Lower lobe of right lung (tissue), 2 donors: ENCODE data around the gene AGAP5. TPM values are rescaled to one million over a fixed set of nuclear protein-coding genes. Genes with fewer than 3 reads are reported as not detected.

Source experiments
- ATAC-seq, 2 donors: fragments of 200-7000 bp; cut with Tn5 transposase; one replicate each; pipeline ENCODE4 v1.9.1; 2020 to 2022; ENCODE audit warnings: mild to moderate bottlenecking in 2 of 2, moderate library complexity in 2 of 2
- DNase-seq: peaks from one replicate; pipeline ENCODE4 v3.0.0-alpha.2; 2020
- H3K27ac ChIP-seq: fragments of 200-600 bp; one replicate; pipeline ENCODE4 v1.8.0; 2022
- H3K27me3 ChIP-seq: fragments of 200-600 bp; one replicate; pipeline ENCODE4 v1.8.0; 2022; ENCODE audit warnings: low read depth
- H3K36me3 ChIP-seq: fragments of 200-600 bp; one replicate; pipeline ENCODE4 v1.8.0; 2022; ENCODE audit warnings: mild to moderate bottlenecking
- H3K4me1 ChIP-seq: fragments of 200-600 bp; one replicate; pipeline ENCODE4 v1.8.0; 2022
- H3K4me3 ChIP-seq: fragments of 200-600 bp; one replicate; pipeline ENCODE4 v1.8.0; 2022; ENCODE audit warnings: mild to moderate bottlenecking
- H3K9me3 ChIP-seq: fragments of 200-600 bp; one replicate; pipeline ENCODE4 v1.8.0; 2022
- CTCF ChIP-seq: fragments of 200-600 bp; IDR thresholded peaks from one replicate; pipeline ENCODE4 v1.8.0; 2022; ENCODE audit warnings: antibody characterized with exemption, mild to moderate bottlenecking
- intact Hi-C: fragments of 100-400 bp; cut with DNase I; formaldehyde crosslinking; loops from one replicate; pipeline ENCODE4 v1.11.0; 2022
- total RNA-seq: library from RNA; stranded (reverse); fragmentation: NEBNext Ultra II Directional; extraction: Animal tissue kit (Norgen Biotek cat#: 25700); gene quantifications from one replicate; pipeline ENCODE4 v1.2.1, GENCODE V29; 2021
- donor health status: DM: no; HTN: yes; CAD: no; lungs with severe emphysema.

Gene AGAP5
- total RNA-seq, 1 donor from 2014 or later: 9.1 TPM

- no peaks in the 10 kb centered on the region for H3K9me3 ChIP-seq
These were observed 54.5 kb downstream of the AGAP5 start for GRCh38 chr10:73643362-73643761.

GRCh38 chr10:73641328-73642060 is 56.4 kb downstream of the AGAP5 start, which contains the start of gene MYOZ1:
Gene MYOZ1 (minus strand): TSS chr10:73641474. CDS start chr10:73640017, 1,457 bp downstream.
- H3K36me3 ChIP-seq: no peaks in the 10 kb centered on the region
- peak within 1 kb of the TSS; percentile 24 for H3K27ac ChIP-seq
- no peaks in the 10 kb centered on the region for H3K9me3 ChIP-seq
- DNase-seq (no peak), ATAC-seq (peak; percentile 58 to 74)
- no peaks in the 10 kb centered on the region for H3K27me3 ChIP-seq
- H3K4me1 ChIP-seq: peaks cover 6% of the 10 kb centered on the region
- H3K4me3 ChIP-seq: no peak within 1 kb of the TSS
- intact Hi-C loops: no loop called here
- no peak for TF ChIP-seq CTCF

More at GRCh38 chr10:73643362-73643761, 54.5 kb downstream of the AGAP5 start:
- Histone ChIP-seq H3K27ac (no peak overlapping the region), H3K36me3 (no peaks in the 10 kb centered on the region), H3K4me1 (peaks cover 21% of the 10 kb centered on the region), H3K27me3 (no peaks in the 10 kb centered on the region), H3K4me3 (no peak overlapping the region)
- TF ChIP-seq CTCF: no peak
- DNase-seq (no peak), ATAC-seq (no peak)
- intact Hi-C loops: no loop called here

- TF ChIP-seq CTCF: no peak
- no peak overlapping the region for H3K4me3 ChIP-seq
- H3K4me1 ChIP-seq: peaks cover 6% of the 10 kb centered on the region
- ATAC-seq: peak; percentile 41 to 51
- H3K27ac ChIP-seq: no peak overlapping the region
- no peaks in the 10 kb centered on the region for H3K36me3 ChIP-seq
- H3K27me3 ChIP-seq: no peaks in the 10 kb centered on the region
- no peaks in the 10 kb centered on the region for H3K9me3 ChIP-seq
- intact Hi-C loops: no loop called here
- peak; percentile 33 for DNase-seq
These were observed 58.6 kb downstream of the AGAP5 start for GRCh38 chr10:73639286-73639685.

- Histone ChIP-seq H3K4me3 (no peak overlapping the region), H3K27ac (no peak overlapping the region), H3K36me3 (no peaks in the 10 kb centered on the region), H3K9me3 (no peaks in the 10 kb centered on the region), H3K27me3 (no peaks in the 10 kb centered on the region), H3K4me1 (no peaks in the 10 kb centered on the region)
- no peak for TF ChIP-seq CTCF
- intact Hi-C loops: no loop called here
- DNase-seq: no peak
- no peak for ATAC-seq
These were observed 62.1 kb downstream of the AGAP5 start for GRCh38 chr10:73635781-73636180.

GRCh38 chr10:73634421-73634820 is 63.5 kb downstream of the AGAP5 start:
- ATAC-seq (peak; percentile 34 to 35), DNase-seq (no peak)
- no peaks in the 10 kb centered on the region for H3K36me3 ChIP-seq
- no peak for TF ChIP-seq CTCF
- no peaks in the 10 kb centered on the region for H3K4me1 ChIP-seq
- no peaks in the 10 kb centered on the region for H3K27me3 ChIP-seq
- H3K9me3 ChIP-seq: no peaks in the 10 kb centered on the region
- H3K27ac ChIP-seq: no peak overlapping the region
- no peak overlapping the region for H3K4me3 ChIP-seq
- intact Hi-C loops: no loop called here
